NCI-H524 (cell line): ENCODE measurements around the gene C20orf202.
"Not testable (repeated sequence)": the region's sequence is repeated elsewhere in the genome, so short reads cannot be mapped to it uniquely, and the experiment has no call there.

Experiments used
- DNase-seq, 2 experiments: peaks; one replicate each; lab custom pipeline; 2025; lab: John Stamatoyannopoulos, UW

The C20orf202 gene

GRCh38 chr20:1247689-1248088, 44.4 kb downstream of the C20orf202 start:
- DNase-seq: no peak

GRCh38 chr20:1250282-1250681, 47.0 kb downstream of the C20orf202 start:
- not testable (repeated sequence) for DNase-seq

- no peak for DNase-seq
Measured at GRCh38 chr20:1252416-1252815, 49.2 kb downstream of the C20orf202 start.

- DNase-seq: no peak
Measured at GRCh38 chr20:1254254-1254653, 51.0 kb downstream of the C20orf202 start.

GRCh38 chr20:1255675-1256074, 52.4 kb downstream of the C20orf202 start:
- DNase-seq: no peak
